HG02798 (cell line): ENCODE measurements around the gene RHBDF2.

Source experiments
- ATAC-seq: cut with Tn5 transposase; IDR thresholded peaks from one replicate; pipeline ENCODE4 v1.9.1; 2021; ENCODE audit warnings: mild to moderate bottlenecking; ENCODE audit not compliant: unreplicated experiment, poor library complexity

The RHBDF2 gene

DNA sequence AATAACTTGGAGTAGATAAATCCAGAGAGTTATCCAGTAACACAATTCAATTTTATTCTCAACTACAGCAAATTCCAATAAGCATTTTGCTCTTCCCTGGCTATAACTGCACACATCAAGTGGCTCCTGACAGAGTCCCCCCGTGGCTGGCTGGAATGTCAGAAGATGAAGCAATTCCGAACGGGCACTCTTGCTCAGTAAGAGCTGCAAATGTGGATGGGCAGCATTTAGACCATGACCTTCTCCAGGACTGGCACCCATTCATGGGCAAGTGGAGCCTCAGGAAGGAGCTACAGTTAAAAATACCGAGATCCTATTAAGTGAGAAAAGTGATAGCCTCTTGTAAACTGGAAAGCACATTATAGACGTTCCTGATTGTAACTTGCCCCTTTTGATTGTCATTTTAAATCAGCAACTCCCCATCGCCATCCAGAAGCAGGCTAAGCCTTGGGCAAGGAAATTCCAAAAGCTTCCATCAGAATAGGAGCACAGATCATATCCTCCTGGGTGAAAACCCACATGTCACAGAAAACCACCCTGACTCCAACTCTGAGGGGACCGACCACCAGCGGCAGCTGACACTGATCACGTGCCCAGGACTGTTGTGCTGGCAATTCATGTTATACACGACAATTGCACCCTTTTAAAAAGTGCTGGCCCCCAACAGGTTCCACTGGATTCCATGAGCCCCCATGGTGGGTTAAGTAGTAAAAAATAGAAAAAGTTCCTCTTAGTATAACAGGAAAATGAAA, 55.4 kb downstream of the RHBDF2 start:
- no peak for ATAC-seq

DNA sequence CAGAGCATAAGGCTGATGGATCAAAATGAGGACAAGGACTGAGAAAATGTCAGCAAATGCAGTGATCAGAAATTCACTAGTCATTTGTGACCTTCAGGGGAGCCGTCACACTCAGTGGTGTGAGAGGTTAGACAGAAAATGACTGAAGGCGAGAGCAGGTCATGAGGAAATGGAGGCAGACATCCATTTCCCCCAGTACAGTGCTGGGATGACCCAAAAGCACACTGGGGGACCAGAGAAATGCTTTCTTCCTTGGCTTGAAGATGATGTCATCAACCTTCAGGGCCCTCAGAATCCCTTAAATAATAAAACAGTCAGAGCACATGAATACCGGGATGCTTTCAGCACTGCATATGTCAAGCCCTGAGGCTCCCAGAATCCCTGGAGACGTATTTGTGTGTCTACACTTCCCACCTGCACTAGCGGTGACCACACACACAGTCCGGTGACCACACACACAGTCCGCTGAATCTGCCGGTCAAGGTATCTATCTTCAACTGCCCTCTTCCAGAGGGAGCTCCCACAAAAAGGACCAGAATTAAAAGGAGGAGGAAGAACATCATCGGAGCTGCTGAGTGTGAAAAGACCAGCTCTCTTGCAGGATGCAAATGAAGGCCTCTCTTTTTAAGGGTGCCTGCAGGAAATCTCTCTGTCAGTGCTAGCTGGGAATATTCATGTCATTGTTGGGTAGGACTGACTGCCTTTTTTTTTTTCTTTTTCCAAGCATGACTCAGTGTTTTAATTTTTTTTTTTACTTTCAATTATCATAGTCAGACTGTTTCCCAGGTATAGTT, 56.5 kb downstream of the RHBDF2 start:
- no peak for ATAC-seq

GRCh38 chr17:76442341-76443338, 58.6 kb downstream of the RHBDF2 start:
- ATAC-seq = no peak

GRCh38 chr17:76441686-76442340, 59.4 kb downstream of the RHBDF2 start:
- ATAC-seq = no peak

DNA sequence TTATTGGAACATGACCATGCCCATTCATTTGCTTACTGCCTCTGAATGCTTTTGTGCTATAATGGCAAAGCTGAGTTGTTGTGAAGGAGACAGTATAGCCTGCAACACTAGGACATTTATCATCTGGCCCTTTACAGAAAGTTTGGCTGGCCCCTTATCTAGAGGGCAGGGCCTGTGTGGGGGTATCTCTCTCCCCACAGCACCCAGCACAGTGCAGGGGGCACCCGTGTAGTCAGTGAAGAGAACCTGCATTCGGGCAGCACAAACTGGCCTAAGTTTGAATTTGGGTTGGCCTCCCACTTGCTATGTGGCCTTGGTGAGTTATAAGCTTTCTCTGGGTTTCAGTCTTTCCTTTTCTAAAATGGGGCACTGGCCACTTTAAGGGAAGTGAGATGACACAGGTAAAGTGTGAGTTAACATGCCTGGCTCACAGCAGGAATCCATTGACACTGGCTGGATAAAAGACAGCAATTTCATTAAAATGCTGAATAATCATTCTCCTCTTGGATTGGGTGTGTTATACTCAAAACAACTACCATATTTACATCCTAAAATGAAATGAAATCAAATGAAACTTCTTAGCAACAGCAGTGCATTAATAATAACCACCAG, 60.4 kb downstream of the RHBDF2 start:
- no peak for ATAC-seq

- no peak for ATAC-seq
These were observed 61.8 kb downstream of the RHBDF2 start for GRCh38 chr17:76439314-76439928.

GRCh38 chr17:76438906-76439305, 62.3 kb downstream of the RHBDF2 start:
- ATAC-seq = no peak

DNA sequence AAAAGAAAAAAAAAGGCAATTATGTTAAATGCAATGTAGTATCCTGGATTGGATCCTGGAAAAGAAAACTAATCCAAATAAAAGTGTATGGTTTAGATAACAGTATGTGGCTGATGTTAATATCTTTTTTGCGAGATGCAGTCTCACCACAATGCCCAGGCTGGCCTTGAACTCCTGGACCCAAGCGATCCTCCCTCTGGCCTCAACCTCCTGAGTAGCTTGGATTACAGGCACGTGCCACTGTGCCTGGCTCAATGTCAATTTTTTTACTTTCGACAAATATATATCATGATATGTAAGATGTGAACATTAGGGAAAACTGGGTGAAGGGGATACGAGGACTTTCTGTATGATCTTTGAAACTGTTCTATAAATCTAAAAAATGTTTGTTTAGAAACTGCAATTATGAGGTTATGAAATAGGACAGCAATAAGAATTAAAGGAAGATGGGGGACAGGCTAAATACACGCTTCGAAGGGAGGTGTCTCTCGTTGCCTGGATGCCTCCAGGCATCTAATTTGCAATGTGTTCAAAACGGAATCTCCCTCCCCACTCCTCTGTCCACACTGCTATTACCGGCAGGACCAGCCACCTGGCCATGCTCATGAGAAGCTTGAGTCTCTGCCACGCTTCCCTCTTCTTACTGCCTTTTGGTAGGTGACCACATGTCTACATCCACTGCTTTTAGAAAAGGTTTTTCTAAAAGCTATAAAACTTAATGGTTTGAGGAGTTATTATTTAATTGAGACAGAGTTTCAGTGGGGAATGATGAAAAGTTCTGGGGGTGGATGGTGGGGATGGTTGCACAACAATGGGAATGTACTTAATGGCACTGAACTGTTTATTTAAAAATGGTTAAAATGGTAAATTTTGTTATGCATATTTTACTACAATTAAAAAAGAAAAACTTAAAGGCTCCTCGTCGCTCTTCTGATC, 63.5 kb downstream of the RHBDF2 start:
- ATAC-seq = no peak

- no peak for ATAC-seq
These were observed 65.5 kb downstream of the RHBDF2 start for GRCh38 chr17:76435751-76436150.

- no peak for ATAC-seq
These were observed 66.4 kb downstream of the RHBDF2 start for GRCh38 chr17:76434870-76435269.

DNA sequence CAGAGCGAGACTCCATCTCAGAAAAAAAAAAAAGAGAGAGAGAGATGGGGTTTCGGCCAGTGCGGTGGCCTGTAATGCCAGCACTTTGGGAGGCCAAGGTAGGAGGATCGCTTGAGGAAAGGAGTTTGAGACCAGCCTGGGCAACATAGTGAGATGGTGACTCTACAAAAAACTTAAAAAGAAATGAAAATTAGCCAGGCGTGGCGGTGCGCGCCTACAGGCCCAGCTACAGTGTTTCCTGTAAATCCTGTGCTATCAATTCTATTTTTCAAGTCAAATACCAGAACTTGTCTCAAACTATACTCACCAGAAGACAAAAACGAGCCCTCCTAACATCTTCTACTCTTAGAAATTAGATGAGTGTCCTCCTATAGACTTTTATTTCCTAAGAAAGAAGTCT, 67.5 kb downstream of the RHBDF2 start:
- no peak for ATAC-seq

DNA sequence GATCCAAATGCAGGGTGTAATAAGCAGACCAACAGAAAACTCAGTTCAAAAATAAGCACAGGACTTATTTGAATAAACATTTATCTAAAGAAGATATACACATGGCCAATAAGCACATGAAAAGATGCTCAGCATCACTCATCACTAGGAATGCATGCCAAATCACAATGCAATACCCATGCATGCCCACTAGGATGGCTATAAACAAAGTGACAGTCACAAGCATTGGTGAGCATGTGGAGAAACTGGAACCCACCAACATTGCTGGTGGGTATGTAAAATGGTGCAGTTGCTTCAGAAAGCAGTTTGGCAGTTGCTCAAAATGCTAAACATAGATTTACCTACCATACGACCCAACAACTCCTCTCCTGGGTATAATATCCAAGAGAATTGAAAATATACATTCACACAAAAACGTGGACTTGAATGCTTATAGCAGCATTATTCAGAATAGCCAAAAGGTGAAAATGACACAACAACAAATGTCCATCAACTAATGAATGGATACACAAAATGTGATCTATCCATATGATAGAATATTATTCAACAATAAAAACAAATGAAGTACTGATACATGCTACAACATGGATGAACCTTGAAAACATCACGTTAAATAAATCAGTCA, 68.4 kb downstream of the RHBDF2 start:
- ATAC-seq = no peak

- ATAC-seq = no peak
These were observed 69.2 kb downstream of the RHBDF2 start for GRCh38 chr17:76432004-76432403.

DNA sequence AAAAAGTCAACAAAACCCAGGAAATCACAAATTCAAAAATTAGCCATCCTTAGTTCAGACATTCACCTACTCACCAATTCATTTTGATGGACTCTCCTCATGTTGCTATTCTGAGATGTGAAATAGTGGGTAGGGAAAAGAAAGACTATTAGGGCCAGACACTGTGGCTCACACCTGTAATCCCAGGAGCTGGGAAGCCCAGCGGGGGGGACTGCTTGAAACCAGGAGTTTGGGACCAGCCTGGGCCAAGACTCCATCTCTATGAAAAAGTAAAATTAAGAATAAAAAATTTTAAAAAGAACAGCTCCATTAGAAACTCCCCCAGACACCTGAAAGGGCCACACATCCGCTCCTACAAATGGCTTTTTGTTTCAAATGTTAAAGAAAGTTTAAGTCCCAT, 69.7 kb downstream of the RHBDF2 start:
- no peak for ATAC-seq

GRCh38 chr17:76428511-76428910, 72.7 kb downstream of the RHBDF2 start:
- ATAC-seq = no peak

DNA sequence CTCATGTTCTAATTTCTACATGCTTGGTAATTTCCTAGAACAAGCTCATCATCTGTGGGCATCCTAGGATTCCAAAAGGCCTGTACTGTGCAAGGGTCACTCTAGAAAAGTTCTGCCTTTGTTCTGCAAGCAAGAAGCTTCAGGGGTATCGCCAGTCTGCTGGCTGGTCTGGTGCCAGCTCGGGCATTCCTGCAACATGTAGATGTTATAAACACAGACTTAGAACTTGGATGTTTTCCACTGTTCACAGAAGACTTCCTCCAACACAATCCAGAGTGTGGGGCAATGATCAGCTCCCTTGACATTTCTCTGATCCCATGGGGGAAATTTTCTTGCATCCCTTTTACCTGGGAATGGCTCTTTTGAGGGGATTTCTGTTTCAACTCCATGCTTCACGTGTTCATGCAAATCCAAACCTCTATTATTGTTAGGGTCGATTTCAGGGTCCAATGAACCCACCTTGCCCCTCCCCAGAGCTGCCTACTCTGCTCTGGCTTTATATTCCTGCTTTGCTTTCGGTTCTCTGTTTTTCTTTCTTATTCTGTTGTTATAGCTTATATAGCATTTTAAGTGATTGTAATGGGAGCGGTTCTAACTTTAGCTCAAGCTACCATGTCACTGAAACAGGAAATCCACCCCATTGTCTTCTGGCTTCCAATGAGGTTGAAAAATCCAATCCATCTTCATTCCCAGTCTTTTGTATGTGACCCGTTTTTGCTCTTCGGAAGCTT, 73.6 kb downstream of the RHBDF2 start:
- ATAC-seq = no peak

GRCh38 chr17:76426853-76427252, 74.4 kb downstream of the RHBDF2 start:
- no peak for ATAC-seq
